GM21717 (cell line): ENCODE results near the gene SMIM32.

Experiments
- ATAC-seq: cut with Tn5 transposase; IDR thresholded peaks from one replicate; pipeline ENCODE4 v1.9.1; 2021; ENCODE audit warnings: mild to moderate bottlenecking, moderate library complexity; ENCODE audit not compliant: unreplicated experiment

The SMIM32 gene

GRCh38 chr5:136190091-136190720 is 2.8 kb downstream of the SMIM32 start:
- no peak for ATAC-seq

DNA sequence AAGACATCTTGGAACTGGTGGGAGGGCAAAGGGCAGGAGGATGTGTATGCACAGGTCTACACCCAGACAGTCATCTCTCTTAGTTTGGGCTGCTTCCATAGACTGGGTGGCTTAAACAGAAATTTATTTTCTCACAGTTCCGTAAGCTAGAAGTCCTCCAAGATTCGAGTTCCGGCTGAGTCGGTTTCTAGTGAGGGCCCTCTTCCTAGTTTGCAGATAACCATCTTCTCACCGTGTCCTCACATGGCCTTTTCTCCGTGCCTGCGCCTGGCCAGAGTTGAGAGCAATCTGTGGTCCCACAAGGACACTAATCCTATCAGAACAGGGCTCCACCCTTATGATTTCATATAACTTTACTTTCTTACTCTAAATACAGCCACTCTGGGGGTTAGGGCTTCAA is 4.1 kb downstream of the SMIM32 start:
- no peak for ATAC-seq

DNA sequence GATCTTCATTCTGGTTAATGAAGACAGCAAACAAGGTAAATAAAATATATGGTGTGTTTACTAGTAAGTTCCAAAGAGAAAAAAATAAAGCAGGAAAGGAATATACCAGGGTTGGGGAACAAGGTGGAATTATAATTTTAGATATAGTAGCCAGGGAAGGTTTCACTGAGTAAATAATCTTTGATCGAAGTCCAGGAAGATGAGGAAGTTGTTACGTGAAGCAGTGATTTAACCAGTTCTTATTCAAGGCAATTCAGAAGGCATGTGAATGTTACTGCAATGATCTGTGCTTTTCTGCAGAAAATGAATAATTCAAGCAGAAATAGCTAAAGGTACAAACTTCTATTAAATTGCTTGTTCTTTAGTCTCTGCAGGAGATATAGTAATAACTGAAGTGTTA is 6.2 kb downstream of the SMIM32 start:
- no peak for ATAC-seq

- ATAC-seq = no peak
These were observed 6.8 kb downstream of the SMIM32 start for GRCh38 chr5:136185974-136186665.

DNA sequence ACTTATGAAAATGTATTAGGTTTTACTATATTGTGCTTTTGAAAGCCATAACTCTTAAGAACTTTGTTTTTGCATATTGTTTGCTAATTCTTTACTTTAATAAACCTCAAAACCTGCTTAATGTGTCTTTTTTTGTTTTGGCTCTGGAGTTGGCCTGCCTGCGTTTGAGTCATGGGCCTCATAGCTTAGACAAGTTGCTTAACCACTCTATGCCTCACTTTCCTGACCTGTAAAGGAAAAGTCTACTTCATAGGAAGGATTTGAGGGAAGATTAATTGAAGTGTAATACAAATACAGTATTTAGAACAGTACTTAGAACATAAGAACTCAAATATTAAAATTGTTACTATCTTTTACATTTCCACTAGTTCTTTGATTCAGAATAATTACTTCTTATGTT is 10.3 kb downstream of the SMIM32 start:
- ATAC-seq = no peak

GRCh38 chr5:136174021-136174659 is 18.8 kb downstream of the SMIM32 start:
- ATAC-seq = no peak

DNA sequence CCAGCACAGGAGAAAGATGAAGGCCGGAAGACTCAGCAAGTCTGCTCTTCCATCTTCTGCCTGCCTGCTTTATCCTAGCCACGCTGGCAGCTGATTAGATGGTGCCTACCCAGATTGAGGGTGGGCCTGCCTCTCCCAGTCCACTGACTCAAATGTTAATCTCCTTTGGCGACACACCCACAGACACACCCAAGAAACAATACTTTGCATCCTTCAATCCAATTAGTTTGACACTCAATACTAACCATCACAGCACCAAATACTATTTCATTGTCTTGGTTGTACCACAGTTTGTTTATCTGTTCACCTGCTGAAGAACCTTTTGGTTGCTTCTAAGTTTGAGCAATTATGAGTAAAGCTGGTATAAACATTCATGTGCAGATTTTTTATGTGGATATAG is 23.7 kb downstream of the SMIM32 start:
- ATAC-seq = no peak

GRCh38 chr5:136166909-136167308 is 26.1 kb downstream of the SMIM32 start:
- peak; percentile 85 for ATAC-seq

DNA sequence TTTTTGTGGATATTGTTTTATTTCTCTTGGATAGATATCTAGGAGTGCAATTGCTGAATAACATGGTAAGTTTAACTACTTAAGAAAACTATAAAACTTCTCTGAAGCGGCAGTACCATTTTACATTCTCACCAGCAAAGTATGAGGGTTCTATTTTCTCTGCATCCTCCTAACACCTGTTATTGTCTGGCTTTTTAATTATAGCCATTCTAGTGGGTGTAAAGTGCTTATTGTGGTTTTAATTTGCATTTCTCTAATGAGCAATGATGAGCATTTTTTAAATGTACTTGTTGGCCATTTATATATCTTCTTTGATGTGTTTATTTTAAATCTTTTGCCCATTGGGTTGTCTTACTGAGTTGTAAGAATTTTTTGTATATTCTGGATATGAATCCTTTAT is 28.7 kb downstream of the SMIM32 start:
- no peak for ATAC-seq

- ATAC-seq = no peak
These were observed 31.0 kb downstream of the SMIM32 start for GRCh38 chr5:136162008-136162407.

- no peak for ATAC-seq
These were observed 33.5 kb downstream of the SMIM32 start for GRCh38 chr5:136159457-136159856.

DNA sequence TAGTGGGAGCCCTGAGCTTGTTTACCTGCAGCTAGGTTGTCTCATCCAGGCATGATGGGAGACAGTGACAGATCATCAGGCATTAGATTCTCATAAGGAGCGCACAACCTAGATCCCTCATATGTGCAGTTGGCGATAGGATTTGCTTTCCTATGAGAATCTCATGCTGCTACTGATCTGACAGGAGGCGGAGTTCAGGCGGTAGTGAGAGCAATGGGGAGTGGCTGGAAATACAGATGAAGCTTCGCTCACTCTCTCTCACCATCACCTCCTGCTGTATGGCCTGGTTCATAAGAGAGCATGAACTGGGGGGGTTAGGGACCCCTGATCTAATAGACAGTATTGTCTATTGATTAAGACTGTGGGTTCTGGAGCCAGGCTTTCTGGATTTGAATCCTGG is 35.4 kb downstream of the SMIM32 start:
- no peak for ATAC-seq

GRCh38 chr5:136155761-136156160 is 37.2 kb downstream of the SMIM32 start:
- ATAC-seq = no peak

GRCh38 chr5:136155078-136155477 is 37.9 kb downstream of the SMIM32 start:
- no peak for ATAC-seq

DNA sequence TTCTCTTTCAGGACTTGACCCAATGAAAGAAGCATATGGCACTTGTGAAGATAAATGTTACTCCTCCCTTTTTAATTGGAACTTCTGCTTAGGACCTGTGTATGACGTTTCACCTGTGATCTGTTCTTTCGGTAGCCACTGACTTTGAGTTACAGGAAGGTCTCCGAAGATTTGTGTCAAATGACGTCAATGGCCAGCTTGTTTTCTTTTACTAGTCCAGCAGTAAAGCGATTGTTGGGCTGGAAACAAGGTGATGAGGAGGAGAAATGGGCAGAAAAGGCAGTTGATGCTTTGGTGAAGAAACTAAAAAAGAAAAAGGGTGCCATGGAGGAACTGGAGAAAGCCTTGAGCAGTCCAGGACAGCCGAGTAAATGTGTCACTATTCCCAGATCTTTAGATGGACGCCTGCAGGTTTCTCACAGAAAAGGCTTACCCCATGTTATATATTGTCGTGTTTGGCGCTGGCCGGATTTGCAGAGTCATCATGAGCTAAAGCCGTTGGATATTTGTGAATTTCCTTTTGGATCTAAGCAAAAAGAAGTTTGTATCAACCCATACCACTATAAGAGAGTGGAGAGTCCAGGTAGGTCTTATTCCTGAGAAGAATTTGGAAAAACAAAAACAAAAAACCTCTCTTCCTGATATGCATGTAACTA is 39.3 kb downstream of the SMIM32 start:
- ATAC-seq = no peak

GRCh38 chr5:136149891-136150290 is 43.1 kb downstream of the SMIM32 start:
- ATAC-seq = no peak

DNA sequence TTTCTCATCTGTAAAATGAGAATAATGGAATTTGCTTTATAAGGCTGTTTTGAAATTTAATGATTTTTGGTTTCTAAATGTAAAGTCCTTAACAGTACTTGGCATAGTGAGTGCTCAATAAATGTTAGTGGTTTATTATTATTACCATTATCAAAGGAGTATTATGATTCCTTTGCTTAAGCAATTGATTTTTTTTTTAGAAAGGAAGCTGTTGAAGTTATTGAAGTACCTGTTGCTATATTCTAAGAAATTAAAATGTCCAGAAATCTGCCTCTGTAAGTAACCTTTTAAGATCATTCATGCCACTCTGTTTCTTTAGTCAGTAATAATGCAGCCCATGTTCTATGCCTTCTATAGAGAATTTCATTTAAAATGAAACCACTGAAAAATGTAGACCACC is 45.3 kb downstream of the SMIM32 start:
- ATAC-seq = no peak

GRCh38 chr5:136146201-136146600 is 46.8 kb downstream of the SMIM32 start:
- no peak for ATAC-seq

GRCh38 chr5:136145030-136145429 is 47.9 kb downstream of the SMIM32 start:
- ATAC-seq = peak; percentile 68

GRCh38 chr5:136143763-136144162 is 49.2 kb downstream of the SMIM32 start:
- no peak for ATAC-seq

DNA sequence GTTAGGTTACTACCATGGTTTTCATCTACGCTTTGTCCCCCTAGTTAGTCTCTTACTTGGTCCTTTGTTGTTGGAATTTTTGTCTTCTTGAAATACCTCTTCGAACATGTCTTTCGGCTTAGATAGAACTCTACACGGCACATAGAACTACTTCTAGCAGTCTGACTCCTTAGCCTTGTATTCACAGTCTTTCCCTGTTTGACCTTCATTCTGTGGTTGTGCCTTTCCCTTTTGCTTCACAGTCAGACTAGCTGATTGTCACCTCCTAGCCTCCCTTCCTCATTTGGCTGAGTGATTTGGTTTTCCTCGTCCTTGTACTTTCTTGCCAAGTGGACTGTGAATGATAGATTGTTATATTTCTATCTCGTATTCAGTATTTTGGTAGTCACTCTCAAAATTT is 49.6 kb downstream of the SMIM32 start:
- no peak for ATAC-seq

DNA sequence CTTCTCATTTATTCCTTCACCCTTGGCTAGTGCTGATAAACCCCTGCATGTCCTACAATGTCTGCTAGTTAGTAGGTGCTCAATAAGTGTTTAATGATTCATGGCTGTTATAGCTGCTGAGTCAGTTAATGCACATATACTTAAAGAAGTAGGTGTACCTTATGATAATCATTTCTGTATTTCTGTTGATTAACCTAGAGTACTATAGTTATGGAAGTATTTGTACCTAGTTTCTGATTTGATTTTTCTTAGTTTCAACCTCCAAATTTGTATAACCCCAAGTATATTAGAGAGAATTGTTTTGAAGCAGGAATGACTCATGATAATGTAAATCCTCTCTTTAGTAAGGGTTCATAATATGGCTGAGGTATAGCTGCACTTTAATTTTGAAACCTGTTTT is 51.4 kb downstream of the SMIM32 start:
- peak; percentile 84 for ATAC-seq
